Stimulated activated effector memory CD8-positive, alpha-beta T cell treated with anti-CD3 and anti-CD28 coated beads, Interleukin-12 subunit alpha, Interleukin-12 subunit beta, amount 100 ng/mL, for 72 hours (primary cell): Measurements from ENCODE around the gene PAQR7.
"Not testable (repeated sequence)": the region's sequence is repeated elsewhere in the genome, so short reads cannot be mapped to it uniquely, and the experiment has no call there.

ENCODE experiments used
- ATAC-seq: fragments of 150-1000 bp; cut with Tn5 transposase; 2 replicates; pipeline ENCODE4 v1.10.0; 2021
- DNase-seq, 2 donors: peaks; one replicate each; pipeline ENCODE4 v3.0.0; 2021 to 2022; ENCODE audit warnings: low spot score in 2 of 2
- H3K27ac Mint-ChIP-seq: one replicate; pipeline ENCODE4 v1.8.0; 2022; ENCODE audit warnings: mild to moderate bottlenecking, mixed read lengths
- H3K36me3 Mint-ChIP-seq: one replicate; pipeline ENCODE4 v1.8.0; 2022; ENCODE audit warnings: mild to moderate bottlenecking, mixed read lengths
- H3K4me1 Mint-ChIP-seq: one replicate; pipeline ENCODE4 v1.8.0; 2022; ENCODE audit warnings: mixed read lengths
- H3K4me3 Mint-ChIP-seq: one replicate; pipeline ENCODE4 v1.8.0; 2022; ENCODE audit warnings: mild to moderate bottlenecking, mixed read lengths
- H3K9me3 Mint-ChIP-seq: one replicate; pipeline ENCODE4 v1.8.0; 2022; ENCODE audit warnings: mixed read lengths

The PAQR7 gene

GRCh38 chr1:25848531-25848930, 27.0 kb downstream of the PAQR7 start:
- ATAC-seq = no peak
- Mint-ChIP-seq H3K9me3 (no peaks in the 10 kb centered on the region), H3K4me3 (no peak overlapping the region), H3K4me1 (no peaks in the 10 kb centered on the region), H3K27ac (no peak overlapping the region), H3K36me3 (no peaks in the 10 kb centered on the region)
- DNase-seq = no peak

GRCh38 chr1:25847929-25848328, 27.6 kb downstream of the PAQR7 start:
- Mint-ChIP-seq H3K27ac (no peak overlapping the region), H3K4me3 (no peak overlapping the region), H3K36me3 (no peaks in the 10 kb centered on the region), H3K9me3 (no peaks in the 10 kb centered on the region), H3K4me1 (no peaks in the 10 kb centered on the region)
- ATAC-seq (no peak), DNase-seq (no peak)

- DNase-seq (no peak), ATAC-seq (no peak)
- Mint-ChIP-seq H3K9me3 (no peaks in the 10 kb centered on the region), H3K4me3 (no peak overlapping the region), H3K27ac (no peak overlapping the region), H3K36me3 (no peaks in the 10 kb centered on the region), H3K4me1 (no peaks in the 10 kb centered on the region)
Measured at GRCh38 chr1:25845664-25846063, 29.8 kb downstream of the PAQR7 start.

GRCh38 chr1:25844536-25845337, 30.8 kb downstream of the PAQR7 start:
- H3K4me1 Mint-ChIP-seq = no peaks in the 10 kb centered on the region
- no peak overlapping the region for H3K27ac Mint-ChIP-seq
- ATAC-seq (no peak), DNase-seq (no peak)
- H3K36me3 Mint-ChIP-seq = no peaks in the 10 kb centered on the region
- peaks cover 4% of the 10 kb centered on the region for H3K9me3 Mint-ChIP-seq
- H3K4me3 Mint-ChIP-seq = no peak overlapping the region

GRCh38 chr1:25843483-25843882, 32.0 kb downstream of the PAQR7 start:
- H3K27ac Mint-ChIP-seq = no peak overlapping the region
- DNase-seq (no peak), ATAC-seq (no peak)
- no peaks in the 10 kb centered on the region for H3K4me1 Mint-ChIP-seq
- H3K4me3 Mint-ChIP-seq = no peak overlapping the region
- H3K36me3 Mint-ChIP-seq = no peaks in the 10 kb centered on the region
- peaks cover 4% of the 10 kb centered on the region for H3K9me3 Mint-ChIP-seq

GRCh38 chr1:25839808-25840207, 35.7 kb downstream of the PAQR7 start:
- H3K27ac Mint-ChIP-seq, ATAC-seq, DNase-seq, H3K4me3 Mint-ChIP-seq, H3K9me3 Mint-ChIP-seq, H3K4me1 Mint-ChIP-seq, H3K36me3 Mint-ChIP-seq: not testable (repeated sequence)

GRCh38 chr1:25837262-25837875, 38.1 kb downstream of the PAQR7 start:
- Mint-ChIP-seq H3K4me1 (no peaks in the 10 kb centered on the region), H3K36me3 (peaks cover 26% of the 10 kb centered on the region), H3K27ac (no peak overlapping the region), H3K9me3 (peaks cover 4% of the 10 kb centered on the region), H3K4me3 (no peak overlapping the region)
- ATAC-seq = no peak
- no peak for DNase-seq

GRCh38 chr1:25836695-25837094, 38.8 kb downstream of the PAQR7 start:
- peaks cover 4% of the 10 kb centered on the region for H3K9me3 Mint-ChIP-seq
- H3K4me1 Mint-ChIP-seq = no peaks in the 10 kb centered on the region
- H3K36me3 Mint-ChIP-seq = peaks cover 33% of the 10 kb centered on the region
- H3K27ac Mint-ChIP-seq = no peak overlapping the region
- DNase-seq (no peak), ATAC-seq (no peak)
- H3K4me3 Mint-ChIP-seq = no peak overlapping the region

- H3K4me3 Mint-ChIP-seq = no peak overlapping the region
- H3K36me3 Mint-ChIP-seq = peaks cover 51% of the 10 kb centered on the region
- H3K4me1 Mint-ChIP-seq = no peaks in the 10 kb centered on the region
- H3K9me3 Mint-ChIP-seq = peaks cover under 1% of the 10 kb centered on the region
- no peak for DNase-seq
- ATAC-seq = no peak
- no peak overlapping the region for H3K27ac Mint-ChIP-seq
Measured at GRCh38 chr1:25834894-25835293, 40.6 kb downstream of the PAQR7 start.

- Mint-ChIP-seq H3K9me3 (no peaks in the 10 kb centered on the region), H3K36me3 (peaks cover 68% of the 10 kb centered on the region), H3K4me3 (no peak overlapping the region), H3K27ac (no peak overlapping the region), H3K4me1 (no peaks in the 10 kb centered on the region)
- DNase-seq (no peak), ATAC-seq (no peak)
Measured at GRCh38 chr1:25833158-25833557, 42.4 kb downstream of the PAQR7 start.

GRCh38 chr1:25832336-25833037, 43.0 kb downstream of the PAQR7 start:
- no peak for DNase-seq
- no peaks in the 10 kb centered on the region for H3K9me3 Mint-ChIP-seq
- no peak for ATAC-seq
- H3K4me3 Mint-ChIP-seq = no peak overlapping the region
- H3K27ac Mint-ChIP-seq = no peak overlapping the region
- no peaks in the 10 kb centered on the region for H3K4me1 Mint-ChIP-seq
- peaks cover 75% of the 10 kb centered on the region for H3K36me3 Mint-ChIP-seq

- H3K4me3 Mint-ChIP-seq = no peak overlapping the region
- H3K36me3 Mint-ChIP-seq = peaks cover 83% of the 10 kb centered on the region
- no peak overlapping the region for H3K27ac Mint-ChIP-seq
Measured at GRCh38 chr1:25831569-25832196, 43.8 kb downstream of the PAQR7 start.

GRCh38 chr1:25829046-25829445, 46.5 kb downstream of the PAQR7 start:
- Mint-ChIP-seq H3K27ac (no peak overlapping the region), H3K9me3 (no peaks in the 10 kb centered on the region), H3K4me3 (no peak overlapping the region), H3K36me3 (peaks cover 81% of the 10 kb centered on the region), H3K4me1 (no peaks in the 10 kb centered on the region)
- ATAC-seq (no peak), DNase-seq (no peak)

More at GRCh38 chr1:25831569-25832196, 43.8 kb downstream of the PAQR7 start:
- H3K9me3 Mint-ChIP-seq = no peaks in the 10 kb centered on the region
- no peak for ATAC-seq
- no peaks in the 10 kb centered on the region for H3K4me1 Mint-ChIP-seq
- no peak for DNase-seq

- H3K4me1 Mint-ChIP-seq = no peaks in the 10 kb centered on the region
- H3K4me3 Mint-ChIP-seq = no peak overlapping the region
- DNase-seq = no peak
- H3K9me3 Mint-ChIP-seq = no peaks in the 10 kb centered on the region
- no peak overlapping the region for H3K27ac Mint-ChIP-seq
- no peak for ATAC-seq
- peaks cover 76% of the 10 kb centered on the region for H3K36me3 Mint-ChIP-seq
Measured at GRCh38 chr1:25828491-25828890, 47.0 kb downstream of the PAQR7 start.

- Mint-ChIP-seq H3K27ac (no peak overlapping the region), H3K36me3 (peaks cover 59% of the 10 kb centered on the region), H3K9me3 (no peaks in the 10 kb centered on the region), H3K4me1 (peaks cover 8% of the 10 kb centered on the region), H3K4me3 (no peak overlapping the region)
- no peak for DNase-seq
- no peak for ATAC-seq
Measured at GRCh38 chr1:25826571-25826970, 48.9 kb downstream of the PAQR7 start.
